Cardiac muscle cell (in vitro differentiated cells and primary cell): ENCODE data around the gene LRGUK. TPM values are rescaled to one million over a fixed set of nuclear protein-coding genes. Genes with fewer than 3 reads are reported as not detected.

Source experiments
- polyA plus RNA-seq: library from polyadenylated mRNA; unstranded; fragments of >200 nt; fragmentation: Nextera tagmentation; extraction: Ambion mirVana; gene quantifications from 2 replicates; pipeline ENCODE4 v1.2.1, GENCODE V29; 2016
- total RNA-seq: library from RNA; depleted of rRNA; stranded (reverse); fragments of >200 nt; gene quantifications from 2 replicates; pipeline ENCODE4 v1.2.3, GENCODE V29; 2016

Gene LRGUK
- total and polyA plus RNA-seq, 2 experiments from 2014 or later, result 0.36 TPM; not detected in 1

Other genes starting within 250 kb of the LRGUK start
- 7.1 and 8.6 TPM in 2 replicates for gene SLC35B4, start 189.6 kb downstream of the LRGUK start, total RNA-seq
- 16.8 and 20.2 TPM in 2 replicates for gene SLC35B4, start 189.6 kb downstream of the LRGUK start, polyA plus RNA-seq